OCI-LY7 (cell line): Measurements from ENCODE around the gene KRT86. TPM values are rescaled to one million over a fixed set of nuclear protein-coding genes. Genes with fewer than 3 reads are reported as not detected.
"Not testable (repeated sequence)": the region's sequence is repeated elsewhere in the genome, so short reads cannot be mapped to it uniquely, and the experiment has no call there.

Source experiments
- BruUV-seq: library from RNA; stranded (reverse); fragments of 400-500 nt; replicated peaks from 2 replicates; lab custom pipeline; 2021; lab: Mats Ljungman, UMichigan
- CTCF ChIA-PET: fragments of 300-600 bp; sonication (Branson Sonifier 250); formaldehyde crosslinking; loops from one replicate; lab custom pipeline; 2022; ENCODE audit warnings: antibody characterized with exemption; ENCODE audit not compliant: unreplicated experiment; lab: Charles Lee
- POLR2A ChIA-PET: fragments of 300-600 bp; sonication (Branson Sonifier 250); formaldehyde crosslinking; loops from one replicate; lab custom pipeline; 2022; ENCODE audit warnings: antibody characterized with exemption; lab: Charles Lee
- DNase-seq: peaks from one replicate; pipeline ENCODE4 v3.0.0-alpha.2; 2015; ENCODE audit warnings: low spot score
- H2AFZ ChIP-seq: fragments of 200-600 bp; sonication (generic), shearing (Covaris generic); 2 replicates; pipeline ENCODE4 v1.6.1; 2014; ENCODE audit warnings: mild to moderate bottlenecking, antibody characterized with exemption, low read length, moderate library complexity
- H3K27ac ChIP-seq: fragments of 200-600 bp; sonication (generic); 2 replicates; pipeline ENCODE4 v1.5.1; 2014; ENCODE audit warnings: mixed run types, low read depth, mild to moderate bottlenecking, moderate library complexity, low read length, inconsistent platforms; ENCODE audit not compliant: poor library complexity, severe bottlenecking
- H3K36me3 ChIP-seq: fragments of 200-600 bp; sonication (generic); 2 replicates; pipeline ENCODE4 v1.6.1; 2014; ENCODE audit warnings: mild to moderate bottlenecking, antibody characterized with exemption, low read length, moderate library complexity, mixed read lengths; ENCODE audit not compliant: insufficient read depth
- H3K4me1 ChIP-seq: fragments of 200-600 bp; sonication (generic); 2 replicates; pipeline ENCODE4 v1.5.1; 2014; ENCODE audit warnings: mild to moderate bottlenecking, low read length; ENCODE audit not compliant: insufficient read depth, poor library complexity, severe bottlenecking
- H3K4me2 ChIP-seq: fragments of 200-600 bp; sonication (generic); 2 replicates; pipeline ENCODE4 v1.6.1; 2014; ENCODE audit warnings: mild to moderate bottlenecking, low read length
- H3K4me3 ChIP-seq: fragments of 200-600 bp; sonication (generic); 2 replicates; pipeline ENCODE4 v1.5.1; 2014; ENCODE audit warnings: mild to moderate bottlenecking, low read depth, low read length; ENCODE audit not compliant: poor library complexity, severe bottlenecking
- H3K79me2 ChIP-seq: fragments of 200-600 bp; sonication (generic); 2 replicates; pipeline ENCODE4 v1.6.1; 2016; ENCODE audit warnings: low read depth, mild to moderate bottlenecking, low read length, moderate library complexity, mixed read lengths; ENCODE audit not compliant: insufficient read depth
- H3K9me2 ChIP-seq: fragments of 200-600 bp; sonication (generic); 2 replicates; pipeline ENCODE4 v1.6.1; 2016; ENCODE audit warnings: mild to moderate bottlenecking, low read length, mixed read lengths; ENCODE audit not compliant: insufficient read depth
- H3K9me3 ChIP-seq: fragments of 200-600 bp; sonication (generic); 2 replicates; pipeline ENCODE4 v1.6.1; 2014; ENCODE audit warnings: mild to moderate bottlenecking, mixed run types, low read length, mixed read lengths
- H4K20me1 ChIP-seq: fragments of 200-600 bp; sonication (generic); 2 replicates; pipeline ENCODE4 v1.6.1; 2014; ENCODE audit warnings: mild to moderate bottlenecking, antibody characterized with exemption, low read length, moderate library complexity, mixed read lengths; ENCODE audit not compliant: insufficient read depth
- EZH2phosphoT487 ChIP-seq: fragments of 200-600 bp; sonication (generic); IDR thresholded peaks from 2 replicates; pipeline ENCODE4 v1.6.1; 2018; ENCODE audit warnings: low read depth, borderline replicate concordance, mild to moderate bottlenecking, mixed run types, antibody characterized with exemption, low read length, moderate library complexity, mixed read lengths
- intact Hi-C: fragments of 100-400 bp; cut with micrococcal nuclease; formaldehyde crosslinking; loops from one replicate; pipeline ENCODE4 v1.10.0; 2022; ENCODE audit not compliant: unreplicated experiment
- total RNA-seq, 2 experiments: library from RNA; depleted of rRNA in 1 of 2; stranded (reverse); fragments of >200 nt in 1 of 2; shearing (Covaris generic) in 1 of 2; gene quantifications; 2 replicates each; pipeline ENCODE4 v1.2.3, GENCODE V29; 2014 to 2022
- TF ChIP-seq, protein P1 (sequence below): fragments of 200-600 bp; sonication (generic); conservative IDR thresholded peaks from 2 replicates; pipeline ENCODE4 v1.5.1; 2014; ENCODE audit warnings: mild to moderate bottlenecking, antibody characterized with exemption, low read length, moderate library complexity, mixed read lengths

The KRT86 gene
- total RNA-seq, 2 experiments from 2014 or later, result not detected

DNA sequence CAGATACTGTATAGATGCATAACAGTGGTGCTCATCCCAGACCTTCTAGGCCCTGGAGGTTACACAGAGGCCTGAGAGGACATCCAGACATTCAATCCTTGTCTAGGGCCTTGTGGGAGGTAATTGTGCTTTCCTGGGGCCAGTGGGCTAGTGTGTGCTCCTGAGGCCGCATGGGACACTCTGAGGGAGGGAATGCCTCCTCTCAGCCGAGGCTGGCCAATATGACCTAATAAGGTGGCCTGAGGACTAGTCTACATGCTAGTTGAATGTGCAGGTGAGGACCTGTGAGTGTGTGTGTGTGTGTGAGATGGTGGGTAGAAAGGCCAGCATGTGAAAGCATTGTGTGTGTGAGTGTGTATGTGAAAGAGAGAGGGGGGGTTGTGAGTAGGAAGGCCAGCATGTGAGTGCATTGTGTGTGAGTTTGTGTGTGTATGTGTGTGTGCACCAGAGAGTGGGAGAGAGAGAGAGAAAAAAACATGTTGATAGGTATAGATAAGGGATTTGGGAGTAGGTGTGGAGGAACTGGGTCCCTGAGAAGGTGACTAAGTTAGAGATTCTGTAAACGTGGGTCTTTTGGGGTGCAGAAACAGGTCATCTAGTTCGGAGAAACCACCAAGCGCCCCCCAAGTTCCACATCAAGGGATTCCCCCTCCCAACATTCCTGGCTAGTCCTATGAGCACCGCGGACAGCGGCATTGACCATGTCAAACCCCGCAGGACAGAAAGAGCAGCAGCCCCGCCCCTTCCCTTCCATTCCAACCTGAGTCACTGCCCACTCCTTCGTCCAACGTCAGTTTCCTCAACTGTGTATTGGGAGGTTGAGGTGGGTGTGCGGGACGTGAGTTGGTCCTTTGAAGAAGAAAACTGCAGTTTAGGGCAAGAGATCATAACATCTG is 26.6 kb downstream of the KRT86 start:
- H3K9me3 ChIP-seq, result no peaks in the 10 kb centered on the region
- POLR2A ChIA-PET, result no interaction called here
- no TSS peak for BruUV-seq
- no peak overlapping the region for H2AFZ ChIP-seq
- H3K4me2 ChIP-seq, result no peak overlapping the region
- peaks cover 7% of the 10 kb centered on the region for H3K4me1 ChIP-seq
- H3K4me3 ChIP-seq, result no peak overlapping the region
- TF ChIP-seq, protein P1, sequence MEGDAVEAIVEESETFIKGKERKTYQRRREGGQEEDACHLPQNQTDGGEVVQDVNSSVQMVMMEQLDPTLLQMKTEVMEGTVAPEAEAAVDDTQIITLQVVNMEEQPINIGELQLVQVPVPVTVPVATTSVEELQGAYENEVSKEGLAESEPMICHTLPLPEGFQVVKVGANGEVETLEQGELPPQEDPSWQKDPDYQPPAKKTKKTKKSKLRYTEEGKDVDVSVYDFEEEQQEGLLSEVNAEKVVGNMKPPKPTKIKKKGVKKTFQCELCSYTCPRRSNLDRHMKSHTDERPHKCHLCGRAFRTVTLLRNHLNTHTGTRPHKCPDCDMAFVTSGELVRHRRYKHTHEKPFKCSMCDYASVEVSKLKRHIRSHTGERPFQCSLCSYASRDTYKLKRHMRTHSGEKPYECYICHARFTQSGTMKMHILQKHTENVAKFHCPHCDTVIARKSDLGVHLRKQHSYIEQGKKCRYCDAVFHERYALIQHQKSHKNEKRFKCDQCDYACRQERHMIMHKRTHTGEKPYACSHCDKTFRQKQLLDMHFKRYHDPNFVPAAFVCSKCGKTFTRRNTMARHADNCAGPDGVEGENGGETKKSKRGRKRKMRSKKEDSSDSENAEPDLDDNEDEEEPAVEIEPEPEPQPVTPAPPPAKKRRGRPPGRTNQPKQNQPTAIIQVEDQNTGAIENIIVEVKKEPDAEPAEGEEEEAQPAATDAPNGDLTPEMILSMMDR, result no peak
- TF ChIP-seq EZH2phosphoT487, result no peak
- intact Hi-C loops, result no loop called here
- CTCF ChIA-PET, result no interaction called here
- no peaks in the 10 kb centered on the region for H4K20me1 ChIP-seq
- no peak for DNase-seq
- no peaks in the 10 kb centered on the region for H3K79me2 ChIP-seq
- H3K36me3 ChIP-seq, result no peaks in the 10 kb centered on the region
- H3K27ac ChIP-seq, result no peak overlapping the region
- no peaks in the 10 kb centered on the region for H3K9me2 ChIP-seq

DNA sequence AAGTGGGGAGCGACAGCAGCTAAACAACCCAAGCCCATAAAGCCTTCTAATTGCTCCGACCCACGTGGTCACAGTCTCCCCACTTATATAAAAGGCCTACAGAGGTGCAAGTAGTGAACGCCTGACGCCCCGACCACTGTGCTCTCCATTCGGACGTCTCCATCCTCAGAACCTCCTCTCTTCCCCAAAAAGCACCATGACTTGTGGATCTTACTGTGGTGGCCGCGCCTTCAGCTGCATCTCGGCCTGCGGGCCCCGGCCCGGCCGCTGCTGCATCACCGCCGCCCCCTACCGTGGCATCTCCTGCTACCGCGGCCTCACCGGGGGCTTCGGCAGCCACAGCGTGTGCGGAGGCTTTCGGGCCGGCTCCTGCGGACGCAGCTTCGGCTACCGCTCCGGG is 27.3 kb downstream of the KRT86 start:
- H3K4me2 ChIP-seq, H3K79me2 ChIP-seq, DNase-seq, H3K4me3 ChIP-seq, POLR2A ChIA-PET, H3K36me3 ChIP-seq, H3K9me3 ChIP-seq, H3K9me2 ChIP-seq, H3K27ac ChIP-seq, BruUV-seq, CTCF ChIA-PET, H4K20me1 ChIP-seq, H3K4me1 ChIP-seq, intact Hi-C loops, H2AFZ ChIP-seq: not testable (repeated sequence)

DNA sequence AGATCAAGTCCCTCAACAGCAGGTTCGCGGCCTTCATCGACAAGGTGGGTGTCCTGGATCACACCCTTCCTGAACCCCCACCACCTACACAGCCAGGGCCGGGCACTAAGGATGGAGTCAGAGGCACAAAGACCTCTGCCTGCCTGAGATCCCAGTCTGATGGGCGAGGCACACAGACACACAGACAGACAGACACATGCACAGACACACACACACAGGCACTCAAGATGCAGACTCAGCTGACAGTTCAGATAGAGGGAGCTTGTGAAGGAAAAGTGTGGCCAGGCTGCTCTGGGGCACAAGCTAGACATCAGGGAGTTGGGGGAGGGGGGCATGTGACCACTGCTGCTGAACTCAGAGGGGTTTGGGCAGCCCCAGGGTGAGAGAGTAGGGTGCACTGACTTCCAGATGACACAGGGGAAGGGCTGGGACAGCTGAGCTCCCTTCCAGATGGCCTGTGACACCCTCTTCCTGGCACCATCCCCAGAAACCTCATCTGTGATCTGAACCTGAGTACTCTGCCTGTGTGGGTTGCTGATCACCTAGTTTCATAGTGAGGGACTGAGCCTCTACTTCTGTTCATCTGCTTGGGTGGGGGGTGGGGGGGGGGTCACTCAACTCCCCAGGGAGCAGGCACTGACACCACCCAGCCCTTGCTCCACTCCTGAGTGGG is 27.9 kb downstream of the KRT86 start:
- intact Hi-C loops, H3K9me3 ChIP-seq, H3K36me3 ChIP-seq, H3K79me2 ChIP-seq, H2AFZ ChIP-seq, H3K4me3 ChIP-seq, DNase-seq, H4K20me1 ChIP-seq, CTCF ChIA-PET, POLR2A ChIA-PET, H3K4me2 ChIP-seq, H3K9me2 ChIP-seq, H3K4me1 ChIP-seq, H3K27ac ChIP-seq, BruUV-seq: not testable (repeated sequence)

DNA sequence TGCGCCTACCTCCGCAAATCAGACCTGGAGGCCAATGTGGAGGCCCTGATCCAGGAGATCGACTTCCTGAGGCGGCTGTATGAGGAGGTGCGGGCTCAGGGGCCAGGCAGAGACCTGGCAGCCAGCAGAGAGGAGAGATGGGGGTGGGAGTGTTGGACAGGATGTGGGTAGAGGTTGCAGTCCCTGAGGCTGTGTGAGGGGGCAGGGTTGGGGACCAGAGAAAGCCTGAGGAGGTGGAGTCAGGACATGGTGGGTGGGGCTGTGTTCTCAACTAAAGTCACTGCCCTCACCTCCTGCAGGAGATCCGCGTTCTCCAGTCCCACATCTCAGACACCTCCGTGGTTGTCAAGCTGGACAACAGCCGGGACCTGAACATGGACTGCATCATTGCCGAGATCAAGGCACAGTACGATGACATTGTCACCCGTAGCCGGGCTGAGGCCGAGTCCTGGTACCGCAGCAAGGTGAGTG is 30.5 kb downstream of the KRT86 start:
- H3K9me3 ChIP-seq, H4K20me1 ChIP-seq, H3K27ac ChIP-seq, POLR2A ChIA-PET, H3K79me2 ChIP-seq, H2AFZ ChIP-seq, H3K4me3 ChIP-seq, CTCF ChIA-PET, BruUV-seq, H3K36me3 ChIP-seq, H3K9me2 ChIP-seq, H3K4me1 ChIP-seq, intact Hi-C loops: not testable (repeated sequence)
- H3K4me2 ChIP-seq, result peak overlapping the region; percentile 32; the same call in 1 of the 2 replicates
- peak; percentile 6 for DNase-seq
